Activated B cell treated with CpG ODN at 0.5 μM for 24 hours (primary cell): Measurements from ENCODE around the gene PHACTR1. TPM values are rescaled to one million over a fixed set of nuclear protein-coding genes. Genes with fewer than 3 reads are reported as not detected.

ENCODE experiments used
- ATAC-seq: fragments of 200-7000 bp; cut with Tn5 transposase; one replicate; pipeline ENCODE4 v1.10.0; 2021; ENCODE audit warnings: low read depth, mild to moderate bottlenecking, moderate library complexity
- CTCF ChIA-PET: fragments of 350-600 bp; sonication (Branson Sonifier 250); formaldehyde crosslinking; loops from one replicate; lab custom pipeline; 2021; ENCODE audit warnings: antibody characterized with exemption; lab: Charles Lee
- POLR2A ChIA-PET: fragments of 350-600 bp; sonication (Branson Sonifier 250); formaldehyde crosslinking; loops from one replicate; lab custom pipeline; 2021; ENCODE audit warnings: antibody characterized with exemption; lab: Charles Lee
- DNase-seq: peaks from one replicate; pipeline ENCODE4 v3.0.0; 2022
- H3K27ac Mint-ChIP-seq: one replicate; pipeline ENCODE4 v1.8.0; 2020; ENCODE audit warnings: mixed read lengths
- H3K27me3 Mint-ChIP-seq: one replicate; pipeline ENCODE4 v1.8.0; 2021; ENCODE audit warnings: mixed read lengths
- H3K36me3 Mint-ChIP-seq: one replicate; pipeline ENCODE4 v1.8.0; 2021; ENCODE audit warnings: low read depth, mixed read lengths
- H3K4me1 Mint-ChIP-seq: one replicate; pipeline ENCODE4 v1.8.0; 2021; ENCODE audit warnings: mixed read lengths
- H3K4me3 Mint-ChIP-seq: one replicate; pipeline ENCODE4 v1.8.0; 2020; ENCODE audit warnings: mild to moderate bottlenecking, mixed read lengths
- H3K9me3 Mint-ChIP-seq: one replicate; pipeline ENCODE4 v1.8.0; 2020; ENCODE audit warnings: mixed read lengths
- intact Hi-C: fragments of 100-400 bp; cut with micrococcal nuclease; formaldehyde crosslinking; loops from one replicate; pipeline ENCODE4 v1.15.1; 2024
- total RNA-seq: library from RNA; stranded (reverse); gene quantifications from 2 replicates; pipeline ENCODE4 v1.2.3, GENCODE V29; 2022
- TF ChIP-seq, protein P1 (sequence below): fragments of 200-600 bp; IDR thresholded peaks from one replicate; pipeline ENCODE4 v1.8.0; 2022; ENCODE audit warnings: antibody characterized with exemption, mild to moderate bottlenecking

The PHACTR1 gene
- total RNA-seq, 1 donor from 2014 or later: 115 TPM

DNA sequence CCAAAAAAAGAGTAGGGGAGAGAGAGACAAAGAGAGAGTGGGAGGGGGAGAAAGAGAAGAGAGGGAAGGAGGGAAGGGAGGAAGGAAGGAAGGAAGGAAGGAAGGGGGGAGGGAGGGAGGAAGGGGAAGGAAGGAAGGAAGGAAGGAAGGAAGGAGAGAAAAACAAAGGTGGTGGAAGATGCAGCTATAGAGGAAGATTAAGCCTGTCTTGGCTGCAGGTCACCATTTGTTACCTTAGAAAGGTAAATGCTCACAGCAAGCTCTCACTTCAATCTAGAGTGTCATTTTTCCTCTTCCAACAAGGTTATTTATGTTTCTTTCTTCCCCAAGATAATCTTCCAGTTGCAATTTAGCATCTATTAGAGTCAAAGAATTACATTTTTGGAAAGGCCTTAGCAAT, 284.0 kb downstream of the PHACTR1 start:
- Mint-ChIP-seq H3K4me3 (no peak overlapping the region), H3K27me3 (peaks cover 3% of the 10 kb centered on the region), H3K4me1 (no peaks in the 10 kb centered on the region), H3K27ac (no peak overlapping the region), H3K9me3 (no peaks in the 10 kb centered on the region), H3K36me3 (no peaks in the 10 kb centered on the region)
- ChIA-PET POLR2A (no interaction called here), CTCF (no interaction called here)
- DNase-seq (no peak), ATAC-seq (no peak)
- TF ChIP-seq, protein P1, sequence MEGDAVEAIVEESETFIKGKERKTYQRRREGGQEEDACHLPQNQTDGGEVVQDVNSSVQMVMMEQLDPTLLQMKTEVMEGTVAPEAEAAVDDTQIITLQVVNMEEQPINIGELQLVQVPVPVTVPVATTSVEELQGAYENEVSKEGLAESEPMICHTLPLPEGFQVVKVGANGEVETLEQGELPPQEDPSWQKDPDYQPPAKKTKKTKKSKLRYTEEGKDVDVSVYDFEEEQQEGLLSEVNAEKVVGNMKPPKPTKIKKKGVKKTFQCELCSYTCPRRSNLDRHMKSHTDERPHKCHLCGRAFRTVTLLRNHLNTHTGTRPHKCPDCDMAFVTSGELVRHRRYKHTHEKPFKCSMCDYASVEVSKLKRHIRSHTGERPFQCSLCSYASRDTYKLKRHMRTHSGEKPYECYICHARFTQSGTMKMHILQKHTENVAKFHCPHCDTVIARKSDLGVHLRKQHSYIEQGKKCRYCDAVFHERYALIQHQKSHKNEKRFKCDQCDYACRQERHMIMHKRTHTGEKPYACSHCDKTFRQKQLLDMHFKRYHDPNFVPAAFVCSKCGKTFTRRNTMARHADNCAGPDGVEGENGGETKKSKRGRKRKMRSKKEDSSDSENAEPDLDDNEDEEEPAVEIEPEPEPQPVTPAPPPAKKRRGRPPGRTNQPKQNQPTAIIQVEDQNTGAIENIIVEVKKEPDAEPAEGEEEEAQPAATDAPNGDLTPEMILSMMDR: no peak
- intact Hi-C loops: no loop called here

DNA sequence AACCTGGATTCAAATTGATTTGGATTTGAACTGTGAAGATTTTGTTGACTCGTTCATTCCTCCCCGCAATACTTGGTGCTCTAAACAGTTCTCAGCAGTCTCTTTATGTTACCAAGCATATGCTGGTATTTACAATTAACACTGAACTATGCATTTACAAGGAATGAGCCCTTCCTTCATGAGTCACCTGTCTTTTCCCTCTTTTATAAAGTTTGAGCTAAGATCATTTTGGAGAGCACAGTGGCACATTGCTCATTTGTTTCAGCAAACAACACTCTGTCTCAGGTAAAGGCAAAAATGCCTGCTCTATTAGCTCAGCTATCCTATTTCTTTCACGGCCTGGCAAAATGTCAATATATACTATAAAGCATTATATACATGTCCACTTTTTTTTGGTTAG, 285.4 kb downstream of the PHACTR1 start:
- CTCF ChIA-PET: no interaction called here
- no peak for DNase-seq
- POLR2A ChIA-PET: no interaction called here

DNA sequence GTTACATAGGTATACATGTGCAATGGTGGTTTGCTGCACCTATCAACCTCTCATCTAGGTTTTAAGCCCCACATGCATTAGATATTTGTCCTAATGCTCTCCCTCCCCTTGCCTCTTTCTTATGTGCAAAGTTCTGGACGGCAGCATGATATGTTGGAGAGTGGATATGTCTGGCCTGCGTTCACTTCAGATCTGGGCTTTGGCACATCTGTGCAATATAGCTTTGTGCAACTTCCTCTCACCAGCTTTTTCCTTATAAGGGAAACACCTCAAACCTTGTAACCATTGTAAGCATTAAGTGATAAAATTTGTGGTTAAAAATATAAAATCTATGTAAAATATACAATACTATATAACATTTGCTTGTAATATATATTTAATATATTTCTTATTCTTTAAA, 288.0 kb downstream of the PHACTR1 start:
- POLR2A ChIA-PET: no interaction called here
- H3K27ac Mint-ChIP-seq: no peak overlapping the region

More for the DNA sequence above, 285.4 kb downstream of the PHACTR1 start:
- TF ChIP-seq, protein P1: no peak
- Mint-ChIP-seq H3K36me3 (no peaks in the 10 kb centered on the region), H3K4me1 (no peaks in the 10 kb centered on the region), H3K27ac (no peak overlapping the region), H3K9me3 (no peaks in the 10 kb centered on the region), H3K27me3 (peaks cover 7% of the 10 kb centered on the region), H3K4me3 (no peak overlapping the region)
- no peak for ATAC-seq
- intact Hi-C loops: no loop called here

GRCh38 chr6:13005994-13006393, 289.4 kb downstream of the PHACTR1 start:
- Mint-ChIP-seq H3K4me1 (no peaks in the 10 kb centered on the region), H3K9me3 (no peaks in the 10 kb centered on the region), H3K36me3 (no peaks in the 10 kb centered on the region), H3K27me3 (peaks cover 31% of the 10 kb centered on the region), H3K27ac (no peak overlapping the region), H3K4me3 (no peak overlapping the region)
- no peak for DNase-seq
- CTCF ChIA-PET: no interaction called here
- intact Hi-C loops: no loop called here
- POLR2A ChIA-PET: interaction anchor here (0.7 kb wide), 1 partner anchor 307 kb away, joined by 7 read pairs; no protein-coding TSS in a partner anchor
- ATAC-seq: no peak
- TF ChIP-seq, protein P1: no peak

More for the DNA sequence above, 288.0 kb downstream of the PHACTR1 start:
- no peaks in the 10 kb centered on the region for H3K4me1 Mint-ChIP-seq
- no peak for DNase-seq
- H3K4me3 Mint-ChIP-seq: no peak overlapping the region
- no peaks in the 10 kb centered on the region for H3K9me3 Mint-ChIP-seq
- ATAC-seq: no peak
- intact Hi-C loops: no loop called here
- CTCF ChIA-PET: no interaction called here
- TF ChIP-seq, protein P1: no peak
- H3K36me3 Mint-ChIP-seq: no peaks in the 10 kb centered on the region
- peaks cover 19% of the 10 kb centered on the region for H3K27me3 Mint-ChIP-seq

DNA sequence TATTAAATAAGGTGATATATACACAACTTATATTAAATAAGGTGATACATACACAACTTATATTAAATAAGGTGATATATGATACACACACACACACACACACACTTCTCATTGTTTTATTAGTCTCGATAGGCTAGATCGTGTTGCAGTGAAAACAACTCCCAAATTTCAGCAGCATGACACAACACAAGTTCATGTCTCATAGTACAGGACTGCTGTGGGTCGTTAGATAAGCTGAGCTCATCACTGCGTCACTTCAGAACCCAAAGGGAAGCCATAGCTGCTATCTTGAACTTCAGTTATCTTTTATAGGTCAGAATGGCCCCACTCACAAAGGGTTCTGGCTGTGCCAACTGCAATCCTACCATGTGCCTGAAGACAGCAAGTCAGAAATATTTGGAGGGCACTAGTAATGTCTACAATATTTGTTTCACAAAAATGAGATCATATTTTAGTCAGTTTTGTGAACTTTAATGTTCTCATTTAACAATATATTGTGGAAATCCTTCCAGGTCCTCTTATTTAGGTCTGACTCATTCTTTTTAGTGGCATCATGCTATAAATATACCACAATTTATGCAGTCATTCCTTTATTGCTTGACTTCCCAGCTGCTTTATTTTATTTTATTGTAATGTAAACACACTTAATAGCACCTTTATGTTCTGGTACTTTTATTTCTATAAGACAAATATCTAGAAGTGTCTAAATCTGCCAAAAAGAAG, 290.2 kb downstream of the PHACTR1 start:
- ChIA-PET CTCF (no interaction called here), POLR2A (no interaction called here)
- H3K9me3 Mint-ChIP-seq: no peaks in the 10 kb centered on the region
- H3K27ac Mint-ChIP-seq: no peak overlapping the region
- ATAC-seq: no peak
- intact Hi-C loops: no loop called here
- H3K4me3 Mint-ChIP-seq: no peak overlapping the region
- peaks cover 36% of the 10 kb centered on the region for H3K27me3 Mint-ChIP-seq
- TF ChIP-seq, protein P1: no peak
- H3K4me1 Mint-ChIP-seq: no peaks in the 10 kb centered on the region
- H3K36me3 Mint-ChIP-seq: no peaks in the 10 kb centered on the region
- DNase-seq: no peak
